GM19395 (cell line): ENCODE data around the gene ABHD17B.

ENCODE experiments used
- ATAC-seq: cut with Tn5 transposase; IDR thresholded peaks from one replicate; pipeline ENCODE4 v1.9.1; 2021; ENCODE audit warnings: mild to moderate bottlenecking, moderate library complexity; ENCODE audit not compliant: unreplicated experiment

The ABHD17B gene

DNA sequence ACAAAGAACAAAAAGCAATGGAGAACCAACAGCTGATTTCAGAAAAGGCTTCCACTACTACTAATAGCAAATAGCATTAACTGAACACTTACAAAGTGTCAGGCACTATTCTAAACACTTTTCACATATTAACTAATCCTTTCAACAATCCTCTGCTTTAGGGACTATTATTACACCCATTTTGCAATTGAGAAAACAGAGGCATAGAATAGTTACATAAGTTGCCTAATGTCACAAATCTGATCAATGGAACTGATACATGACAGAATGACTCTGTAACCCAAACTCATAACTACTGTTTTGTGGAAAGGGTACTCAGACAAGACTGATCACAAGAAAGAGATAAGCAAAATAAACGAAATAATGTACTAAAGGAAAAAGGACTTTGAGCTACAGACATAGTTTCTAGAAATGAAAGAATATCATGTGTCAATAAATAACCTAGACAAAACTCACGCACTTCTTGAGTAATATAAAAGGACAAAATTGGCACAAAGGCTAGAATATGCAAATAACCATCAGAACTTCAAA, 31.3 kb downstream of the ABHD17B start:
- ATAC-seq: no peak

DNA sequence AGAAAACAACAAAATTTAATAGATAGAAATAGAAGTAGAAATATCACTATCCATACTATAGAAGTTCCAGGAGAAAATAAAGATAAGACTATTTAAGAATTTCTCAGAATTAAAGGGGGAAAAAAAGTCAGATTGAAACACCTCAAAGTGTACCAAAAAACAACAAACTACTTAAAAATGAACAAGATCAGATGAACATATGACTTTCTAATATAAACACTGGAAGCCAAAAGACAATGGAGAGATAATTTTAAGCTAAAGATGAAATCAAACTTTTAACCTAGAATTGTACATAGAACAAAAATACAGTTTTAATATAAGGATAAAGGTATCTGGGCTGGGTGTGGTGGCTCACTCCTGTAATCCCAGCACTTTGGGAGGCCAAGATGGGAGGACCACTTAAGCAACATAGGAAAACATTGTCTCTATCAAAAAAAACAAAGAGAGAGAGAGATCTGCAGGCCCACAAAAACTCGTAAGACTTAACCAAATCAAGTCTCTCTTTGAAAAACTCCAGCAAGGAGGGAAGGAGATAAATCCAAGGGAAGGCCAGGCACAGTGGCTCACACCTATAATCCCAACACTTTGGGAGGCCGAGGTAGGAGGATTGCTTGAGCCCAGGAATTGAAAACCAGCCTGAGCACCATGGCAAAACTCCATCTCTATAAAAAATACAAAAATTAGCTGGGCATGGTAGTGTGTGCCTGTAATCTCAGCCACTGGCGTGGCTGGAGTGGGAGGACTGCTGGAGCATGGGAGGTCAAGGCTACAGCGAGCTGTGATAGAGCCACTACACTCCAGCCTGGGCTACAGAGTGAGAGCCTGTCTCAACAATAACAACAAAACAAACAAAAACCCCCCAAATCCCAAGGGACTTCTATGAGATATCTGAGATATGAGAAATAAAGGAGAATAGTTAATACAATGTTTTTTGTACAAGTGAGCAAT, 32.4 kb downstream of the ABHD17B start:
- ATAC-seq: no peak

- no peak for ATAC-seq
Measured at GRCh38 chr9:71876829-71877228, 34.2 kb downstream of the ABHD17B start.

GRCh38 chr9:71876106-71876505, 34.9 kb downstream of the ABHD17B start:
- no peak for ATAC-seq

DNA sequence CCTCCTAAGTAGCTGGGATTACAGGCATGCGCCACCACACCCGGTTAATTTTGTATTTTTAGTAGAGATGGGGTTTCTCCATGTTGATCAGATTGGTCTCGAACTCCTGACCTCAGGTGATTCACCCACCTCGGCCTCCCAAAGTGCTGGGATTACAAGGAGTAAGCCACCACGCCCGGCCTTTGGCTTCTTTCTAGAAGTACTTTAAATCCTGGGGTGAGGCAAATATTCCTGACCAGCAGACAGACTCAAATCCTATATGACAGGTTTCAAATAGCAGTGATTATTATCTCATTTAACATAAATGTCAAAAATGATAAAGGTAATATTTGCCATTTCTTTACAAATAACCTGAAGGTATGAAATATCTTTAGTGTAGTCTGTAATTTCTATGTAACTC, 35.6 kb downstream of the ABHD17B start:
- no peak for ATAC-seq

GRCh38 chr9:71863631-71864030, 47.4 kb downstream of the ABHD17B start:
- ATAC-seq: no peak

- ATAC-seq: no peak
Measured at GRCh38 chr9:71861618-71862017, 49.4 kb downstream of the ABHD17B start.

- ATAC-seq: no peak
Measured at GRCh38 chr9:71859939-71860338, 51.1 kb downstream of the ABHD17B start.

GRCh38 chr9:71858812-71859211, 52.2 kb downstream of the ABHD17B start:
- peak; percentile 88 for ATAC-seq

DNA sequence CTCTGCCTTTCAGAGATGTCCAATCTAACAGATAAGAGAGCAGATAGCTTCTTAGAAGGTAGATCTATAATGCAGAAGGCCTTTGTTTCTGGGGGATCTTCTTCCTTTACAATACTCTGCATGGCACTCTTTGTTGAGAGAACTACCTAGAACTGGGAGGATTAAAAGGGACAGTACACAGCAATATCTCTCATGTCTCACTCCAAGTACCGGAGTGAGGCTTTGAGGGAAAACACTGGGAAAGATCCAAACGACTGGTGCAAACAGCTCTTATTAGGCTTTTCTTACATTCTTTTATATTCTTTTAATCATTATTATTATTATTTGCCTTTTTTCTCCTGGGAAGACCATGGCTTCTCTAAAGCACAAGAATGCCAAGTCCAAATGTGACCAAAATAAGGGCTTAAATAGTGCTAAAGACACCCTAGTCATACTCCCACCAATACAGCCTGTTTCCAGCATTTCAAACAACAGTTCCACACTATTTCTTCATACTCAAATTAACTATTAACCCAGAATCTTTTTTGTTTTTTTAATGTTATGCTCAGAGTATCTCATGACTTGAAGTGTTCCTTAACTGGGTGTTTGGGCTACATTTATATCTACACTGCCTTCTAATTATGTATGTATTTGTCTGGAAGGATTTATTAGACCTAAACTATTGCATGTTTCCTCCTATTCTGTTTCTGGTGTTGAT, 52.7 kb downstream of the ABHD17B start:
- ATAC-seq: no peak

DNA sequence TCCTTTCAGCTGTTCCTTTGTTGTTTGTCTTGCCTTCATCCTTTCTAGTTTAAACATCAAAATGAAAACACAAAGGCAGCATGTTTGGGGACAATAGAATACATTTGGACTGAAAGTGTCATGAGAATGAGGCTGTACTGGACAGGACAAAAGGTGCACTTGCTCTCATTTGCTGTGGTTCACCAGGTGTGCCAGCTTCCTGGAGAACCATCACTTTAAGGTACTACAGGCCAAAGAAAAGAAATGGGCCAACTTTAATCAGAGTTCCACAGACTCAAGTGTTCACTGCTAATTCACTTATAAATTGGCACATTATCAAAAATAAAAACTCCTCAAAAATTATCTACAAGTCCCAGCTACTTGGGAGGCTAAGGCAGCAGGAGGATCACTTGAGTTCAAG, 53.8 kb downstream of the ABHD17B start:
- no peak for ATAC-seq

DNA sequence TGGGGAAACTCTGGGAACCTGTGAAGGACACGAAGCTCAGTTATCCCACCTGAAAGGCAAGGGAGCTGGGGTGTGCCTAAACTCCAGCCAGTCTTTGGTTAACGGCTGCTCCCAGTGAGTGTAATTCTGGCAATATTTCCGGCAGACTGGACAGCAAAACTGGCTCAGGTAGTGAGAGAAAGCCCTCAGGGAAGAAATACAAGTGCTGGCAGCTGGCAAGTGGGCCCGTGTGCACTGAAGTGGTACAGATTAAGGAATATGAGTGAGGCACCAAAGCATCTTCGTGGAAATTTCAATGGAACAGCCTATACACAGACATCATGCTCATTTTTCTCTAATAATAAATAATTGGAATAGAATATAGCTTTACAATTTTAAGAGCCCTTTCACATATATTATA, 56.2 kb downstream of the ABHD17B start:
- ATAC-seq: no peak

- ATAC-seq: no peak
Measured at GRCh38 chr9:71853084-71853483, 57.9 kb downstream of the ABHD17B start.

DNA sequence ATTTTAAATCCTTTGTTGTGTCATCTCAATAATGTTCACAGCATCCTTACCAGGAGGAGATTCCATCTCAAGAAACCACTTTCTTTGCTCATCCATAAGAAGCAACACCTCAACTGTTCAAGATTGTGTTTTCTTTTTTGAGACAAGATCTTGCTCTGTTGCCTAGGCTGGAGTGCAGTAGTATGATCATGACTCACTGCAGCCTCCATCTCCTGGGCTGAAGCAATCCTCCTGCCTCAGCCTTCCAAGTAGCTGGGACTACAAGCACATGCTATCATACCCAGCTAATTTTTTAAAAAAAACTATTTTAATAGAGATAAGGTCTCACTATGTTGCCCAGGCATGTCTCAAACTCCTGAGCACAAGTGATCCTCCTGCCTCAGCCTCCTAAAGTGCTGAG, 60.0 kb downstream of the ABHD17B start:
- no peak for ATAC-seq

DNA sequence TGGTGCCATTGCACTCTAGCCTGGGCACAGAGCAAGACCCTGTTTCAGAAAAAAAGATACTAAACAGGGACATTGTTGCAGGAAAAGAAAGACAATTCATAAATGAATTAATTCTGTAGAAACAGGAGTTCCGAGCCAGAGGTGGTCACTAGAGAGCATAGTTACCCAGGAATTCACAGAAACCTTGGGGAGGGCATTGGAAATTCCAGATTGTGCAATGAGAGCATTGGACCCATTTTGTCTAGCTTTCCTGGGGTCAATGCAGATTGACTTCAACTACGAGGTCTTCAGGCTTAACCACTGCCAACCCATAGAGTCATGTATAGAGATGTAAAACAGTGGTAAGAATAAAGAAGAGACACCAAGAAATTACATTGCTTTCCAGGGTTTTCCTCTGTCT, 63.1 kb downstream of the ABHD17B start:
- no peak for ATAC-seq

DNA sequence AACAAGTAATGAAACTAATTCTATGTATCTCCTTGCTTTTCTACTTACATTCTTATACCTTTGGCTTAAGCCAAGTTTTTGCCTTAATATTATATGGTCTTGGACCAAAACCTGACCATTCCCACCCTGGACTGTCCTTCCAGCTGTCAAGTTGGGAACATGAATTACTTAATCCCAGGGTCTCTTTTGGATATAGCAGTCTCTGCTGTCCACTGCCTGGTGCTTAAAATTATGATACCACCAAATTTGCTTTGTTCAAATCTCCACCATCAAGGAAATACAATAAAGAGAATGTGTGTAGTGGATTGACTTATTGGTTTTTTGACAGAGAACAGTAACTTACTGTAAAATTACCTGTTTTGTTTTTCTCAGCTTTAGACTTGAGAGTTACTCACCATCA, 66.2 kb downstream of the ABHD17B start:
- ATAC-seq: no peak

DNA sequence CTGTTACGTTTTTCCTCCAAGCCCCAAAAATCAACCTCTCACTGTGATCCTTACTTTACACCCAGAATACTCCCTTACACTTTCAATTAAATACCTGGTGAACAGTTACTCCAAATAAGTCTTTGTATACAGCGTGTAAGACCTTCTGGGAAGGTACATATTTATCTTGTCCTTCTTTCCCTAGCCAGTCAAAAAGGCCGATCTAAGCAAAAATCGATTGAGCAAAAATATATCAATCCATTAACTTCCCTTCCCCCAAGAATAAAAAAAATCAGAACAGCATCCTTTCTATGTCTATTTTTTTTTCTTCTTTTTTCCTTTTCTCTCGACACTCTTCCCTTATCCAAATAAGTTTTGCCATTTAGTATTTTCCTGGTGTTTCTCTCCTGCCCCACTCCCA, 71.3 kb downstream of the ABHD17B start:
- no peak for ATAC-seq

DNA sequence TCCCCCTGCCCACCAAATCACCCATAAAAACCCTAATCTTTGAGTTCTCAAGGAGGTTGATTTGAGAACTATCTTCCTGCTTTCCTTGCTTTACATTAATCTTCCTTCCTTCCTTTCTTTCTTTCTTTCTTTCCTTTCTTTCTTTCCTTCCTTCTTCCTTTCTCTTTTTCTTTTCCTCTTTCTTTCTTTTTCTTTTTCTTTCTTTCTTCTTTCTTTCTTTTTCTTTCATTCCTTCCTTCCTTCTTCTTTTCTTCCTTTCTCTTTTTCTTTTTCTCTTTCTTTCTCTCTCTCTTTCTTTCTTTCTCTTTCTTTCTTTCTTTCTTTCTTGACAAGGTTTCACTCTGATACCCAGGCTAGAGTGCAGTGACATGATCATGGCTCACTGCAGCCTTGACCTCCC, 75.4 kb downstream of the ABHD17B start:
- no peak for ATAC-seq

DNA sequence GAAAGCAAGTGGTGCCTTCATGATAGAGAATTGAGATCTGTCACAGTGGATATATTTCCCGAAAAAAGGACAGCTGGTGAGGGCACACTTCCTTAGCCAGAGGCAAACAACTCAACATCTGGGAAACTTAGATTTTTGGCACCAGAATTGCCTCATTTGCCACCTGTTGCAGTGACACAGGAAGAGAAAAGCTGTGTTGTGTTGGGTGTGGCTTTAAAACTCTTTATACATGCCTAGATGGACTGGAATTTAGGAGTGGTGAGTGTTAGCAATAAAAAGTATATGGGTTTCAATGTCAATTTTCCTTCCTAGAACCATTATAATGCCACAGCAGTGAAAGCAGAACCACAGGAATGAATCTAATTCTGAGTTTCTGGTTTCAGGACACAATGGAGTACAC, 80.1 kb downstream of the ABHD17B start:
- no peak for ATAC-seq

DNA sequence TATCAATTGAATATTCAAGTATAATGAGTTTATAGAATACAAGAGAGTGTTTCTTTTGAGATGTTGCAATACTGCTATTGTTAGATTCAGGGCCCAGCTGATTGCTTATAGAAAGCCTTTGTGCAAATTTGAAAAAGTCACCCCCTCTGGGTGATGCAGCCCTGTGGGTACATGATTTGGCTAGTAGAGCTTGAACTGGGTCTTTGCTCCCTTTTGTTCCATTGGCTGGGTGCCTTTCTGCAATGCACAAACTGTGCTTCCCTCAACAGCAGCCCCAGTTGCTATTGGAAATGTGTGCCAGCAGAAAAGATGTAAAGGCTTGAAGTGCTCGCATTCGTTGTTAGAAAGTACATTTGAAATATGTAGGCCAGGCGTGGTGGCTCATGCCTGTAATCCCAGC, 80.8 kb downstream of the ABHD17B start:
- no peak for ATAC-seq

DNA sequence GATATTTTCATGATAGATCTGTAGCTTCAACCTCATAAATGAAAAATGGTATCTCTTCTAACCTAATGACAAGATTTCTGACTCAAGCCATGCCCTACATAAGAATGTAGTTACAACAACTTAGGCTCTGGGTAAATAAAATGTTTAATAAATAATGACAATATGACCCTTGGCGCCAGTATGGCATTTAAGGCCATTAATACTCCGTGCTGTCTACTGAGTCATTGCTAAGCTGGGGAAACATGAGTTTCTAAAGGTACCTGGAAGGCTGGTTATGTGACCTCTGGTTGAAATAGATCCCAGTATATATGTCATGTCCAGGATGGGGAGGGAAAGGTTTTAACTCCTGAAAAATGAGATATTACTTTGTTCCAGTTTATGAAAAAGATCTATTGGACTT, 84.7 kb downstream of the ABHD17B start:
- no peak for ATAC-seq

DNA sequence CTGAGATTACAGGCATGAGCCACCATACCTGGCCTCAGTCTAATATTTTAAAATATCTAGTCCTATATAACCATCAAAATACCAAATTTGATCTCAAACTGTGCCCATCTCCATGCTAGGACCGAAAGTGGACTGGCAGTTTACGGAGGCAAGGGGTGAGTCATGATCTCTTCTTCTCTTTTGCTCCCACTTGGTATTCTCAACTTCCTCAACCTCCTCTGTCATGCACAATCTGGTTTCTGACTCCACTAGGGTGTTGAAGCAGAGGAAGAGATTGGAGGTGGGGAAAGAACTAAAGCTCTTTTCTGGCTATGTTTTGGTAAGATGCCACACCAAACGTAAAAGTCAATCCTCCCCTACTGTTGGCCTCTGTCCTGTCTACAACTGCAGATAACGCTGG, 86.7 kb downstream of the ABHD17B start:
- ATAC-seq: no peak
